NB4 (cell line): ENCODE measurements around the gene TYW1B.
"Not testable (repeated sequence)": the region's sequence is repeated elsewhere in the genome, so short reads cannot be mapped to it uniquely, and the experiment has no call there.

Source experiments
- MAX ChIP-seq: IDR thresholded peaks from 2 replicates; pipeline ENCODE4 v1.6.1; 2011; ENCODE audit warnings: low read depth, low read length
- POLR2A ChIP-seq: IDR thresholded peaks from 2 replicates; pipeline ENCODE4 v1.6.1; 2011; ENCODE audit warnings: mild to moderate bottlenecking; ENCODE audit not compliant: insufficient read length; ENCODE audit errors: extremely low read depth
- TF ChIP-seq, protein P1 (sequence below): IDR thresholded peaks from one replicate; pipeline ENCODE4 v1.5.1; 2012; ENCODE audit warnings: low read depth, low read length

- TF ChIP-seq, protein P1, sequence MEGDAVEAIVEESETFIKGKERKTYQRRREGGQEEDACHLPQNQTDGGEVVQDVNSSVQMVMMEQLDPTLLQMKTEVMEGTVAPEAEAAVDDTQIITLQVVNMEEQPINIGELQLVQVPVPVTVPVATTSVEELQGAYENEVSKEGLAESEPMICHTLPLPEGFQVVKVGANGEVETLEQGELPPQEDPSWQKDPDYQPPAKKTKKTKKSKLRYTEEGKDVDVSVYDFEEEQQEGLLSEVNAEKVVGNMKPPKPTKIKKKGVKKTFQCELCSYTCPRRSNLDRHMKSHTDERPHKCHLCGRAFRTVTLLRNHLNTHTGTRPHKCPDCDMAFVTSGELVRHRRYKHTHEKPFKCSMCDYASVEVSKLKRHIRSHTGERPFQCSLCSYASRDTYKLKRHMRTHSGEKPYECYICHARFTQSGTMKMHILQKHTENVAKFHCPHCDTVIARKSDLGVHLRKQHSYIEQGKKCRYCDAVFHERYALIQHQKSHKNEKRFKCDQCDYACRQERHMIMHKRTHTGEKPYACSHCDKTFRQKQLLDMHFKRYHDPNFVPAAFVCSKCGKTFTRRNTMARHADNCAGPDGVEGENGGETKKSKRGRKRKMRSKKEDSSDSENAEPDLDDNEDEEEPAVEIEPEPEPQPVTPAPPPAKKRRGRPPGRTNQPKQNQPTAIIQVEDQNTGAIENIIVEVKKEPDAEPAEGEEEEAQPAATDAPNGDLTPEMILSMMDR: not testable (repeated sequence)
- TF ChIP-seq POLR2A, MAX: not testable (repeated sequence)
These were observed 9.3 kb upstream of the TYW1B start for GRCh38 chr7:72837291-72837690.
